Measurements from ENCODE around the gene STAB1.

Gene STAB1

GRCh38 chr3:52555056-52555455, 59.9 kb downstream of the STAB1 start:
- DNase-seq (ENCODE audit: low read depth in 1 of 2, low spot score in 1 of 2): no peak
- TF ChIP-seq POLR2AphosphoS5 (IDR thresholded peaks at IDR 0.05; ENCODE audit: low read depth) (no peak), SPI1 (IDR thresholded peaks at IDR 0.05; ENCODE audit: borderline replicate concordance, low read depth) (no peak), REST (IDR thresholded peaks at IDR 0.05; ENCODE audit: insufficient replicate concordance, low read depth) (no peak), GABPA (IDR thresholded peaks at IDR 0.05; ENCODE audit: low read depth) (no peak)
- TF ChIP-seq, protein P1, sequence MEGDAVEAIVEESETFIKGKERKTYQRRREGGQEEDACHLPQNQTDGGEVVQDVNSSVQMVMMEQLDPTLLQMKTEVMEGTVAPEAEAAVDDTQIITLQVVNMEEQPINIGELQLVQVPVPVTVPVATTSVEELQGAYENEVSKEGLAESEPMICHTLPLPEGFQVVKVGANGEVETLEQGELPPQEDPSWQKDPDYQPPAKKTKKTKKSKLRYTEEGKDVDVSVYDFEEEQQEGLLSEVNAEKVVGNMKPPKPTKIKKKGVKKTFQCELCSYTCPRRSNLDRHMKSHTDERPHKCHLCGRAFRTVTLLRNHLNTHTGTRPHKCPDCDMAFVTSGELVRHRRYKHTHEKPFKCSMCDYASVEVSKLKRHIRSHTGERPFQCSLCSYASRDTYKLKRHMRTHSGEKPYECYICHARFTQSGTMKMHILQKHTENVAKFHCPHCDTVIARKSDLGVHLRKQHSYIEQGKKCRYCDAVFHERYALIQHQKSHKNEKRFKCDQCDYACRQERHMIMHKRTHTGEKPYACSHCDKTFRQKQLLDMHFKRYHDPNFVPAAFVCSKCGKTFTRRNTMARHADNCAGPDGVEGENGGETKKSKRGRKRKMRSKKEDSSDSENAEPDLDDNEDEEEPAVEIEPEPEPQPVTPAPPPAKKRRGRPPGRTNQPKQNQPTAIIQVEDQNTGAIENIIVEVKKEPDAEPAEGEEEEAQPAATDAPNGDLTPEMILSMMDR (IDR thresholded peaks at IDR 0.05; ENCODE audit: insufficient read depth, low read length): no peak
- Histone ChIP-seq H3K27ac (replicated peaks) (no peak overlapping the region), H3K4me3 (replicated peaks; ENCODE audit: insufficient read depth, low read length) (no peak overlapping the region), H3K27me3 (ENCODE audit: insufficient read depth, poor library complexity, severe bottlenecking) (no peaks in the 10 kb centered on the region)

DNA sequence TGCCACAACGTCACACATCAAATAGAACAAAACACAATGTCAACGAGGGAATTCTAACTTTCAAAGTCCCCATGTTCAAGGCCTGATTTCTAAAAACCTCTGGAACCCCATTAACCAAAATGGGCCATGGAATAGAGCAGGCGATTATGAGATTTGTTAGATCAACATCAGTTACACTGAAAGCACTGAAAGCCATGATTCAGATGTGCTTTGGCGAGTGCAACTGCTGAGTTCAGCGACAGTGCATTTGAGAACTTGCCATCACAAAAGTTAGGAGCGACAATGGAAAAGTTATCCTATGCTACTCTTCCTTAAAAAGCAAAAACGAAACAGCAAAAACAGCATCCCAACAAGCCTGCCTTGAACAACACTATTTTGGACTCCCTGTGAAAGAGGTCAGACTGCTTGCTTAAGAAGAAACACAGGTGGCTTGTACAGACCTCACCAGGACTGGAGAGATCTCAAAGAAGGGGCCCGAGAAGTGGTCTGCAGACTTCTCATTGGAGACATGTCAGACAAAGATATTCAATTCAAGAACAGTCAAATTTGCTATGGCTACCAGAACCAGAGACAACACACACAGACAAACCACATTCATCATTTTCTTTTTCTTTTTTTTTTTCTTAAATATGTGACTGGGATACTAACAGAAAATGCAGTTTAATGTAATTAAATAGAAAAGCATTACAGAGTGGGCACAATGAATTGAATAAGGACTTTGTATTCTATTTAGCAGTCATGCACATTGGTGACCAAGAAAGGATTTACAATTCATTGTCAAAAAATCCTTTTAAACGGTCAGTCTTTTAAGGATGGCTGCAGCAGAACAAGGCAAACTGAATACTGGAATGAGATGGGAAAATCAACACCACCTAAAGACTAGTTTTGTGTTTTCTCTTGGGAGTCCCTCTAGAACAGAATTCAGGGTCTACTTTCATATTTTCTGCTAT, 62.1 kb downstream of the STAB1 start:
- TF ChIP-seq POLR2AphosphoS5 (IDR thresholded peaks at IDR 0.05; ENCODE audit: low read depth) (no peak), GABPA (IDR thresholded peaks at IDR 0.05; ENCODE audit: low read depth) (no peak), SPI1 (IDR thresholded peaks at IDR 0.05; ENCODE audit: borderline replicate concordance, low read depth) (no peak), REST (IDR thresholded peaks at IDR 0.05; ENCODE audit: insufficient replicate concordance, low read depth) (no peak)
- TF ChIP-seq, protein P1 (IDR thresholded peaks at IDR 0.05; ENCODE audit: insufficient read depth, low read length): no peak
- Histone ChIP-seq H3K4me3 (replicated peaks; ENCODE audit: insufficient read depth, low read length) (no peak overlapping the region), H3K27ac (replicated peaks) (no peak overlapping the region), H3K27me3 (ENCODE audit: insufficient read depth, poor library complexity, severe bottlenecking) (no peaks in the 10 kb centered on the region)
- no peak for DNase-seq (ENCODE audit: low read depth in 1 of 2, low spot score in 1 of 2)

DNA sequence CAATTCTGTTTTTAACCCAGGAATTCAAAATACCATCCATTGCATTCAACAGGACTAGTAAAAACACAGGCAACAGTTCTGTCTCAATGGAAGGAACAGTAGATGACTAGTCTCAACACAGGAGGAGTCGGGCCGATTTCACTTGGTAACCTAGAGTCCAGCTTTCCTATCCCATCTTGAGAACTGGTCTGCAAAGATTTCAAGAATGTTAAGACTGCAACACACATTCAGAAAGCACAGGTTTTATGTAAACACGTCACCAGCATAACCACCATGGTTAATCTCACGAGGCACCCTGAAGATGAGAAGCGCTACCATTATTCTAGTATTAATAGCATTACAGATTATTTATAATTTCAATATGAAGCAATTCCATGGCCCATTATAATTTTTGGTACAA, 63.3 kb downstream of the STAB1 start:
- Histone ChIP-seq H3K27me3 (ENCODE audit: insufficient read depth, poor library complexity, severe bottlenecking) (no peaks in the 10 kb centered on the region), H3K27ac (replicated peaks) (no peak overlapping the region), H3K4me3 (replicated peaks; ENCODE audit: insufficient read depth, low read length) (no peak overlapping the region)
- DNase-seq (ENCODE audit: low read depth in 1 of 2, low spot score in 1 of 2): no peak
- TF ChIP-seq, protein P1 (IDR thresholded peaks at IDR 0.05; ENCODE audit: insufficient read depth, low read length): no peak
- TF ChIP-seq GABPA (IDR thresholded peaks at IDR 0.05; ENCODE audit: low read depth): no peak
- TF ChIP-seq POLR2AphosphoS5 (IDR thresholded peaks at IDR 0.05; ENCODE audit: low read depth): no peak
- no peak for TF ChIP-seq SPI1 (IDR thresholded peaks at IDR 0.05; ENCODE audit: borderline replicate concordance, low read depth)
- no peak for TF ChIP-seq REST (IDR thresholded peaks at IDR 0.05; ENCODE audit: insufficient replicate concordance, low read depth)

All from HL-60 (cell line).